Measurements from ENCODE around the gene SKAP1.

SKAP1 gene

GRCh38 chr17:48128400-48128799 is 301.6 kb downstream of the SKAP1 start:
- DNase-seq: no peak

- no peak for DNase-seq
Observed at GRCh38 chr17:48127371-48128051, 302.5 kb downstream of the SKAP1 start.

GRCh38 chr17:48126532-48126850 is 303.5 kb downstream of the SKAP1 start:
- no peak for DNase-seq

GRCh38 chr17:48125829-48126531 is 304.0 kb downstream of the SKAP1 start:
- DNase-seq: no peak

GRCh38 chr17:48123776-48124388 is 306.1 kb downstream of the SKAP1 start:
- no peak for DNase-seq

GRCh38 chr17:48123111-48123510 is 306.9 kb downstream of the SKAP1 start:
- peak; percentile 40 for DNase-seq

- no peak for DNase-seq
Observed at GRCh38 chr17:48122665-48123045, 307.4 kb downstream of the SKAP1 start.

GRCh38 chr17:48121923-48122664 is 307.9 kb downstream of the SKAP1 start:
- no peak for DNase-seq

GRCh38 chr17:48113201-48113676 is 316.8 kb downstream of the SKAP1 start:
- no peak for DNase-seq

GRCh38 chr17:48111937-48112241 is 318.1 kb downstream of the SKAP1 start:
- no peak for DNase-seq

GRCh38 chr17:48110761-48111160 is 319.3 kb downstream of the SKAP1 start:
- DNase-seq: no peak

- peak; percentile 96 for DNase-seq
Observed at GRCh38 chr17:48107137-48108055, 322.6 kb downstream of the SKAP1 start, which contains the start of gene SNX11. Gene SNX11 (plus strand): TSS chr17:48107766. CDS start chr17:48112044, 4,278 bp downstream.

GRCh38 chr17:48106802-48107136 is 323.2 kb downstream of the SKAP1 start:
- DNase-seq: no peak

GRCh38 chr17:48104440-48104839 is 325.6 kb downstream of the SKAP1 start:
- no peak for DNase-seq

- DNase-seq: no peak
Observed at GRCh38 chr17:48102798-48103715, 327.0 kb downstream of the SKAP1 start.

GRCh38 chr17:48102043-48102750 is 327.8 kb downstream of the SKAP1 start:
- no peak for DNase-seq

GRCh38 chr17:48101012-48101720 is 328.8 kb downstream of the SKAP1 start, which contains the start of gene CBX1:
Gene CBX1 (minus strand): TSS chr17:48101478. CDS start chr17:48077004, 24,474 bp downstream.
- peak; percentile 95 for DNase-seq

GRCh38 chr17:48100591-48101011 is 329.4 kb downstream of the SKAP1 start:
- DNase-seq: peak; percentile 68

GRCh38 chr17:48100160-48100559 is 329.9 kb downstream of the SKAP1 start:
- DNase-seq: no peak

- no peak for DNase-seq
Observed at GRCh38 chr17:48095611-48096010, 334.4 kb downstream of the SKAP1 start.
